Measurements from ENCODE around the gene SETBP1. TPM values are rescaled to one million over a fixed set of nuclear protein-coding genes. Genes with fewer than 3 reads are reported as not detected.

The SETBP1 gene
- total RNA-seq, 1 experiment from 2014 or later, result 14.0 TPM

DNA sequence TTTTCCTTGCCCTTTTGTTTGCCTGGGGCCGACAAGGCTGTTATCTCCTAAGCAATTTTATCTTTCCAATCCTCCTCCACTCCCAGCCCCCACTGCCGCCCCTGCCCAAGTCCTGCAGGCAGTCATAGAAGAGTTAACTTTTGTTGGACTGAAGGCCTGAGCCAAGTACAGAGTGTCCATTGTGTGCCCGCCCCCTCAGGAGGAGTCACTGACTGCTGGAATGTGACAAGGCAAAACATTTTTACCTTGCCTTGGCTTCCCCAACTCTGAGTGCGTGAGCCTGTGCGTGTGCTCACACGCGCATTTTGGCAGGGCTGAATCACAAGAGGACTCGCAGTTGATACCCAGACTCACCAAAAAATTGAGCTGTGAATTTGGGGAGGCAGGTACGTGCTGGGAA lies 16.2 kb downstream of the SETBP1 start:
- ChIA-PET POLR2A (ENCODE audit: low non-redundant PET) (no interaction called here), CTCF (no interaction called here)
- Histone ChIP-seq H3K27me3 (replicated peaks; ENCODE audit: insufficient read depth, low read depth, low read length, poor library complexity) (no peaks in the 10 kb centered on the region), H3K4me1 (ENCODE audit: insufficient read depth, low read length, poor library complexity, severe bottlenecking) (no peaks in the 10 kb centered on the region), H3K27ac (ENCODE audit: low read depth, low read length, poor library complexity, severe bottlenecking) (no peak overlapping the region), H3K4me3 (ENCODE audit: low read depth, low read length, poor library complexity, severe bottlenecking) (no peak overlapping the region), H3K36me3 (ENCODE audit: insufficient read depth, low read length, poor library complexity, severe bottlenecking) (no peaks in the 10 kb centered on the region), H3K9me3 (ENCODE audit: low read depth, low read length, poor library complexity, severe bottlenecking) (no peaks in the 10 kb centered on the region)
- no peak for DNase-seq (ENCODE audit: low spot score)
- BruUV-seq (replicated peaks), result no TSS peak
- TF ChIP-seq CTCF (conservative IDR thresholded peaks at IDR 0.05; ENCODE audit: low read depth, low read length) (no peak), EZH2 (IDR thresholded peaks at IDR 0.05; ENCODE audit: borderline replicate concordance, low read depth, low read length, poor library complexity, severe bottlenecking) (no peak)
- intact Hi-C loops (cut with micrococcal nuclease; ENCODE audit: unreplicated experiment), result no loop called here

DNA sequence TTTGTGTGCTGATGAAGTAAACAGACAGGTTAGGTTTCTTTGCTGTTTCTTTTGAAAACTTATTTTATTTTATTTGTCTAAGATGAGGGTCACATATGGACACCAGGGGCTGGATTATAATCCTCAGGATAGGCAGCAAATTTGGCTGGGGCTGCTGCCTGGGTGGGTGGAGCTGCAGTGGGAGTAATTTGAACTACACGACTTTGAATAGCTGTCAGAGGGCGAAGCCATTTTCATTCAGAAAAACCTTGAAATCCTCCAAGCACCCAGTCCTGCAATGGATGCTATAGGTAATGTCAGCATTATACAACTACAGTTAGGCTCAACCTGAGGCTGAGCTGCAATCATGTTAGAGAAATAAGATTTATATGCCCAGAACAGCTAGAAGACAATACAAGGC lies 16.6 kb downstream of the SETBP1 start:
- TF ChIP-seq CTCF (conservative IDR thresholded peaks at IDR 0.05; ENCODE audit: low read depth, low read length) (no peak), EZH2 (IDR thresholded peaks at IDR 0.05; ENCODE audit: borderline replicate concordance, low read depth, low read length, poor library complexity, severe bottlenecking) (no peak)
- no peak for DNase-seq (ENCODE audit: low spot score)
- Histone ChIP-seq H3K27ac (ENCODE audit: low read depth, low read length, poor library complexity, severe bottlenecking) (no peak overlapping the region), H3K4me1 (ENCODE audit: insufficient read depth, low read length, poor library complexity, severe bottlenecking) (no peaks in the 10 kb centered on the region), H3K9me3 (ENCODE audit: low read depth, low read length, poor library complexity, severe bottlenecking) (no peaks in the 10 kb centered on the region), H3K4me3 (ENCODE audit: low read depth, low read length, poor library complexity, severe bottlenecking) (no peak overlapping the region), H3K36me3 (ENCODE audit: insufficient read depth, low read length, poor library complexity, severe bottlenecking) (no peaks in the 10 kb centered on the region), H3K27me3 (replicated peaks; ENCODE audit: insufficient read depth, low read depth, low read length, poor library complexity) (no peaks in the 10 kb centered on the region)
- POLR2A ChIA-PET (ENCODE audit: low non-redundant PET), result no interaction called here
- intact Hi-C loops (cut with micrococcal nuclease; ENCODE audit: unreplicated experiment), result no loop called here
- CTCF ChIA-PET, result no interaction called here
- no TSS peak for BruUV-seq (replicated peaks)

GRCh38 chr18:44698518-44698917 lies 17.8 kb downstream of the SETBP1 start:
- H3K27ac ChIP-seq (ENCODE audit: low read depth, low read length, poor library complexity, severe bottlenecking), result no peak overlapping the region
- no peaks in the 10 kb centered on the region for H3K27me3 ChIP-seq (replicated peaks; ENCODE audit: insufficient read depth, low read depth, low read length, poor library complexity)
- intact Hi-C loops (cut with micrococcal nuclease; ENCODE audit: unreplicated experiment), result no loop called here
- no peaks in the 10 kb centered on the region for H3K36me3 ChIP-seq (ENCODE audit: insufficient read depth, low read length, poor library complexity, severe bottlenecking)
- no peaks in the 10 kb centered on the region for H3K4me1 ChIP-seq (ENCODE audit: insufficient read depth, low read length, poor library complexity, severe bottlenecking)
- H3K9me3 ChIP-seq (ENCODE audit: low read depth, low read length, poor library complexity, severe bottlenecking), result no peaks in the 10 kb centered on the region
- ChIA-PET CTCF (no interaction called here), POLR2A (ENCODE audit: low non-redundant PET) (no interaction called here)
- DNase-seq (ENCODE audit: low spot score), result no peak
- TF ChIP-seq CTCF (conservative IDR thresholded peaks at IDR 0.05; ENCODE audit: low read depth, low read length) (no peak), EZH2 (IDR thresholded peaks at IDR 0.05; ENCODE audit: borderline replicate concordance, low read depth, low read length, poor library complexity, severe bottlenecking) (no peak)
- no TSS peak for BruUV-seq (replicated peaks)
- no peak overlapping the region for H3K4me3 ChIP-seq (ENCODE audit: low read depth, low read length, poor library complexity, severe bottlenecking)
